ENCODE results near the gene TTLL1. TPM values are rescaled to one million over a fixed set of nuclear protein-coding genes. Genes with fewer than 3 reads are reported as not detected.

Gene TTLL1
- total and polyA plus RNA-seq, 9 of the 15 experiments (the other 6 are each of a cell fraction or from before 2014, with no cell fraction given), result 0.06 to 0.85 (median 0.17) TPM

Other genes starting within 250 kb of the TTLL1 start
- gene ARFGAP3, start 232.1 kb downstream of the TTLL1 start, total RNA-seq (2014; rRNA removed), result 14.2 and 16.9 TPM in 2 replicates
- gene ARFGAP3, start 232.1 kb downstream of the TTLL1 start, total RNA-seq (2014; rRNA removed; fragmentation: Illumina TruSeq; extraction: Trizol), result 23.0 and 24.9 TPM in 2 replicates
- gene ARFGAP3, start 232.1 kb downstream of the TTLL1 start, total RNA-seq (2015; rRNA removed; fragmentation: Illumina TruSeq; extraction: Trizol), result 19.3 and 19.5 TPM in 2 replicates
- gene ARFGAP3, start 232.1 kb downstream of the TTLL1 start, total RNA-seq (2021), result 17.1 and 18.2 TPM in 2 replicates
- 26.5 and 27.6 TPM in 2 replicates for gene ARFGAP3, start 232.1 kb downstream of the TTLL1 start, polyA plus RNA-seq (2011; rRNA removed)
- gene ARFGAP3, start 232.1 kb downstream of the TTLL1 start, polyA plus RNA-seq (2014; fragmentation: Illumina TruSeq; extraction: Trizol), result 18.4 and 22.0 TPM in 2 replicates
- 10 to 100 TPM; 25.5 to 31.9 TPM for gene ARFGAP3, start 232.1 kb downstream of the TTLL1 start, polyA plus RNA-seq (2014; fragmentation: Nextera tagmentation; extraction: Ambion mirVana)
- gene ARFGAP3, start 232.1 kb downstream of the TTLL1 start, polyA plus RNA-seq (2014; rRNA removed), result 20.1 and 22.7 TPM in 2 replicates
- 20.3 and 23.9 TPM in 2 replicates for gene PACSIN2, start 74.2 kb downstream of the TTLL1 start, total RNA-seq (2014; rRNA removed)
- gene PACSIN2, start 74.2 kb downstream of the TTLL1 start, total RNA-seq (2014; rRNA removed; fragmentation: Illumina TruSeq; extraction: Trizol), result 18.4 and 19.2 TPM in 2 replicates
- 21.0 TPM in 2 replicates for gene PACSIN2, start 74.2 kb downstream of the TTLL1 start, total RNA-seq (2015; rRNA removed; fragmentation: Illumina TruSeq; extraction: Trizol)
- gene PACSIN2, start 74.2 kb downstream of the TTLL1 start, total RNA-seq (2021), result 39.1 and 45.1 TPM in 2 replicates
- gene PACSIN2, start 74.2 kb downstream of the TTLL1 start, polyA plus RNA-seq (2011; rRNA removed), result 44.4 and 45.1 TPM in 2 replicates
- gene PACSIN2, start 74.2 kb downstream of the TTLL1 start, polyA plus RNA-seq (2014; fragmentation: Illumina TruSeq; extraction: Trizol), result 33.5 and 37.5 TPM in 2 replicates
- gene PACSIN2, start 74.2 kb downstream of the TTLL1 start, polyA plus RNA-seq (2014; fragmentation: Nextera tagmentation; extraction: Ambion mirVana), result under 1 TPM; 0.45 to 0.83 TPM
- 31.8 and 36.3 TPM in 2 replicates for gene PACSIN2, start 74.2 kb downstream of the TTLL1 start, polyA plus RNA-seq (2014; rRNA removed)
- 0.18 and 0.69 TPM in 2 replicates for gene BIK, start 21.4 kb upstream of the TTLL1 start, total RNA-seq (2014; rRNA removed)
- gene BIK, start 21.4 kb upstream of the TTLL1 start, total RNA-seq (2014; rRNA removed; fragmentation: Illumina TruSeq; extraction: Trizol), result 0.15 and 0.19 TPM in 2 replicates
- gene BIK, start 21.4 kb upstream of the TTLL1 start, total RNA-seq (2015; rRNA removed; fragmentation: Illumina TruSeq; extraction: Trizol), result not detected in 2 replicates
- gene BIK, start 21.4 kb upstream of the TTLL1 start, total RNA-seq (2021), result 0.20 and 0.22 TPM in 2 replicates
- 0.08 and 0.34 TPM in 2 replicates for gene BIK, start 21.4 kb upstream of the TTLL1 start, polyA plus RNA-seq (2011; rRNA removed)
- not detected in 2 replicates for gene BIK, start 21.4 kb upstream of the TTLL1 start, polyA plus RNA-seq (2014; fragmentation: Illumina TruSeq; extraction: Trizol)
- not detected for gene BIK, start 21.4 kb upstream of the TTLL1 start, polyA plus RNA-seq (2014; fragmentation: Nextera tagmentation; extraction: Ambion mirVana)
- gene BIK, start 21.4 kb upstream of the TTLL1 start, polyA plus RNA-seq (2014; rRNA removed), result 0.23 and 0.28 TPM in 2 replicates
- gene MCAT, start 54.0 kb upstream of the TTLL1 start, total RNA-seq (2014; rRNA removed), result 23.7 and 28.4 TPM in 2 replicates
- gene MCAT, start 54.0 kb upstream of the TTLL1 start, total RNA-seq (2014; rRNA removed; fragmentation: Illumina TruSeq; extraction: Trizol), result 8.1 and 9.6 TPM in 2 replicates
- 11.7 and 12.4 TPM in 2 replicates for gene MCAT, start 54.0 kb upstream of the TTLL1 start, total RNA-seq (2015; rRNA removed; fragmentation: Illumina TruSeq; extraction: Trizol)
- gene MCAT, start 54.0 kb upstream of the TTLL1 start, total RNA-seq (2021), result 26.3 and 27.8 TPM in 2 replicates
- gene MCAT, start 54.0 kb upstream of the TTLL1 start, polyA plus RNA-seq (2011; rRNA removed), result 13.9 and 14.0 TPM in 2 replicates
- gene MCAT, start 54.0 kb upstream of the TTLL1 start, polyA plus RNA-seq (2014; fragmentation: Illumina TruSeq; extraction: Trizol), result 15.0 TPM in 2 replicates
- gene MCAT, start 54.0 kb upstream of the TTLL1 start, polyA plus RNA-seq (2014; fragmentation: Nextera tagmentation; extraction: Ambion mirVana), result 1 to 10 TPM; 3.3 to 4.6 TPM
- gene MCAT, start 54.0 kb upstream of the TTLL1 start, polyA plus RNA-seq (2014; rRNA removed), result 25.3 and 27.7 TPM in 2 replicates
- gene TSPO, start 62.2 kb upstream of the TTLL1 start, total RNA-seq (2014; rRNA removed), result 108 and 141 TPM in 2 replicates
- 6.0 and 7.2 TPM in 2 replicates for gene TSPO, start 62.2 kb upstream of the TTLL1 start, total RNA-seq (2014; rRNA removed; fragmentation: Illumina TruSeq; extraction: Trizol)
- gene TSPO, start 62.2 kb upstream of the TTLL1 start, total RNA-seq (2015; rRNA removed; fragmentation: Illumina TruSeq; extraction: Trizol), result 25.3 and 29.2 TPM in 2 replicates
- 81.7 and 82.4 TPM in 2 replicates for gene TSPO, start 62.2 kb upstream of the TTLL1 start, total RNA-seq (2021)
- gene TSPO, start 62.2 kb upstream of the TTLL1 start, polyA plus RNA-seq (2011; rRNA removed), result 29.0 and 49.9 TPM in 2 replicates
- 11.5 and 38.8 TPM in 2 replicates for gene TSPO, start 62.2 kb upstream of the TTLL1 start, polyA plus RNA-seq (2014; fragmentation: Illumina TruSeq; extraction: Trizol)
- 10 to 100 TPM in 1 of 2 experiments, 1 to 10 TPM in 1; 4.9 to 18.0 TPM for gene TSPO, start 62.2 kb upstream of the TTLL1 start, polyA plus RNA-seq (2014; fragmentation: Nextera tagmentation; extraction: Ambion mirVana)
- 126 and 139 TPM in 2 replicates for gene TSPO, start 62.2 kb upstream of the TTLL1 start, polyA plus RNA-seq (2014; rRNA removed)
- 110 and 158 TPM in 2 replicates for gene TTLL12, start 97.7 kb upstream of the TTLL1 start, total RNA-seq (2014; rRNA removed)
- 15.6 and 19.4 TPM in 2 replicates for gene TTLL12, start 97.7 kb upstream of the TTLL1 start, total RNA-seq (2014; rRNA removed; fragmentation: Illumina TruSeq; extraction: Trizol)
- 43.0 and 46.7 TPM in 2 replicates for gene TTLL12, start 97.7 kb upstream of the TTLL1 start, total RNA-seq (2015; rRNA removed; fragmentation: Illumina TruSeq; extraction: Trizol)
- 125 and 128 TPM in 2 replicates for gene TTLL12, start 97.7 kb upstream of the TTLL1 start, total RNA-seq (2021)
- gene TTLL12, start 97.7 kb upstream of the TTLL1 start, polyA plus RNA-seq (2011; rRNA removed), result 34.1 and 51.4 TPM in 2 replicates
- 70.4 and 136 TPM in 2 replicates for gene TTLL12, start 97.7 kb upstream of the TTLL1 start, polyA plus RNA-seq (2014; fragmentation: Illumina TruSeq; extraction: Trizol)
- 1 to 10 TPM; 1.3 to 1.6 TPM for gene TTLL12, start 97.7 kb upstream of the TTLL1 start, polyA plus RNA-seq (2014; fragmentation: Nextera tagmentation; extraction: Ambion mirVana)
- 75.2 and 82.3 TPM in 2 replicates for gene TTLL12, start 97.7 kb upstream of the TTLL1 start, polyA plus RNA-seq (2014; rRNA removed)

Data from K562 (cell line).